Hepatocyte (in vitro differentiated cells): ENCODE measurements around the gene ZMIZ1. TPM values are rescaled to one million over a fixed set of nuclear protein-coding genes. Genes with fewer than 3 reads are reported as not detected.

Source experiments
- DNase-seq: peaks from one replicate; pipeline ENCODE4 v3.0.0-alpha.2; 2016; ENCODE audit warnings: low spot score
- H2AFZ ChIP-seq: fragments of 200-600 bp; sonication (generic); 2 replicates; pipeline ENCODE4 v1.6.0; 2016; ENCODE audit warnings: antibody characterized with exemption, mild to moderate bottlenecking
- H3K27ac ChIP-seq: fragments of 200-600 bp; sonication (generic); 2 replicates; pipeline ENCODE4 v1.5.1; 2016; ENCODE audit warnings: mild to moderate bottlenecking
- H3K27me3 ChIP-seq: fragments of 200-600 bp; sonication (generic); 2 replicates; pipeline ENCODE4 v1.6.1; 2016
- H3K36me3 ChIP-seq: fragments of 200-600 bp; sonication (generic); replicated peaks from 2 replicates; pipeline ENCODE4 v1.5.1; 2016; ENCODE audit warnings: low read depth; ENCODE audit not compliant: insufficient read depth
- H3K4me1 ChIP-seq: fragments of 200-600 bp; sonication (generic); 2 replicates; pipeline ENCODE4 v1.5.1; 2016; ENCODE audit warnings: mild to moderate bottlenecking, moderate library complexity; ENCODE audit not compliant: insufficient read depth
- H3K4me2 ChIP-seq: fragments of 200-600 bp; sonication (generic); 2 replicates; pipeline ENCODE4 v1.6.0; 2016
- H3K4me3 ChIP-seq: fragments of 200-600 bp; sonication (generic); 2 replicates; pipeline ENCODE4 v1.5.1; 2016; ENCODE audit warnings: mild to moderate bottlenecking
- H3K79me2 ChIP-seq: fragments of 200-600 bp; sonication (generic); 2 replicates; pipeline ENCODE4 v1.6.0; 2017; ENCODE audit warnings: mild to moderate bottlenecking
- H3K9me2 ChIP-seq: fragments of 200-600 bp; sonication (generic); replicated peaks from 2 replicates; pipeline ENCODE4 v1.6.0; 2017; ENCODE audit warnings: mild to moderate bottlenecking; ENCODE audit not compliant: insufficient read depth
- H3K9me3 ChIP-seq: fragments of 200-600 bp; sonication (generic); 2 replicates; pipeline ENCODE4 v1.5.1; 2016; ENCODE audit warnings: low read depth, mild to moderate bottlenecking
- H4K20me1 ChIP-seq: fragments of 200-600 bp; sonication (generic); 2 replicates; pipeline ENCODE4 v1.6.0; 2016; ENCODE audit warnings: mild to moderate bottlenecking; ENCODE audit not compliant: insufficient read depth, poor library complexity, severe bottlenecking
- CTCF ChIP-seq: fragments of 200-600 bp; sonication (generic); IDR thresholded peaks from 2 replicates; pipeline ENCODE4 v1.5.1; 2016; ENCODE audit warnings: antibody characterized with exemption, mild to moderate bottlenecking; ENCODE audit not compliant: poor library complexity
- EZH2 ChIP-seq: fragments of 200-600 bp; sonication (generic); IDR thresholded peaks from 2 replicates; pipeline ENCODE4 v1.6.1; 2016; ENCODE audit warnings: antibody characterized with exemption, mild to moderate bottlenecking, borderline replicate concordance
- EZH2phosphoT487 ChIP-seq: fragments of 200-600 bp; sonication (generic); IDR thresholded peaks from one replicate; pipeline ENCODE4 v1.6.1; 2018; ENCODE audit warnings: antibody characterized with exemption, mild to moderate bottlenecking, low read depth, moderate library complexity; ENCODE audit not compliant: unreplicated experiment, severe bottlenecking
- WGBS: methylation state at CpG from one replicate; pipeline ENCODE4 v1.1.6; 2016; ENCODE audit warnings: low lambda C conversion rate; ENCODE audit errors: missing lambda C conversion rate; 5-methylcytosine and 5-hydroxymethylcytosine counted together
- polyA plus RNA-seq: library from polyadenylated mRNA; unstranded; fragments of >200 nt; fragmentation: Nextera tagmentation; extraction: Ambion mirVana; gene quantifications from 2 replicates; pipeline ENCODE4 v1.2.1, GENCODE V29; 2016
- total RNA-seq: library from RNA; depleted of rRNA; stranded (reverse); fragments of >200 nt; gene quantifications from 2 replicates; pipeline ENCODE4 v1.2.3, GENCODE V29; 2014

ZMIZ1 gene
- total and polyA plus RNA-seq, 2 experiments from 2014 or later = 30.9 to 32.4 TPM

- no peak for TF ChIP-seq CTCF
- no peak for TF ChIP-seq EZH2
- no peak for TF ChIP-seq EZH2phosphoT487
- DNase-seq = no peak
- Histone ChIP-seq H4K20me1 (no peaks in the 10 kb centered on the region), H3K4me2 (no peak overlapping the region), H3K9me2 (no peaks in the 10 kb centered on the region), H2AFZ (no peak overlapping the region), H3K27me3 (no peaks in the 10 kb centered on the region), H3K79me2 (no peaks in the 10 kb centered on the region), H3K36me3 (no peaks in the 10 kb centered on the region), H3K4me1 (no peaks in the 10 kb centered on the region), H3K4me3 (no peak overlapping the region), H3K27ac (no peak overlapping the region), H3K9me3 (no peaks in the 10 kb centered on the region)
- WGBS = 96% methylated on average over 8 of the region's 8 CpGs
Observed at GRCh38 chr10:79327090-79327457, 258.3 kb downstream of the ZMIZ1 start.

- Histone ChIP-seq H3K4me3 (no peak overlapping the region), H3K9me2 (no peaks in the 10 kb centered on the region), H3K79me2 (no peaks in the 10 kb centered on the region), H3K4me2 (no peak overlapping the region), H3K36me3 (no peaks in the 10 kb centered on the region), H3K4me1 (no peaks in the 10 kb centered on the region), H2AFZ (no peak overlapping the region), H4K20me1 (no peaks in the 10 kb centered on the region), H3K27me3 (no peaks in the 10 kb centered on the region), H3K9me3 (no peaks in the 10 kb centered on the region), H3K27ac (peak overlapping the region; percentile 46)
- no peak for DNase-seq
- no peak for TF ChIP-seq CTCF
- no peak for TF ChIP-seq EZH2
- TF ChIP-seq EZH2phosphoT487 = no peak
- 91% methylated on average over 6 of the region's 6 CpGs for WGBS
Observed at GRCh38 chr10:79328147-79328701, 259.5 kb downstream of the ZMIZ1 start.

GRCh38 chr10:79328737-79329504, 260.2 kb downstream of the ZMIZ1 start:
- Histone ChIP-seq H3K79me2 (no peaks in the 10 kb centered on the region), H3K4me2 (no peak overlapping the region), H3K4me1 (no peaks in the 10 kb centered on the region), H3K36me3 (no peaks in the 10 kb centered on the region), H3K27me3 (no peaks in the 10 kb centered on the region), H3K9me3 (no peaks in the 10 kb centered on the region), H3K9me2 (no peaks in the 10 kb centered on the region), H3K4me3 (no peak overlapping the region), H2AFZ (no peak overlapping the region), H3K27ac (peak overlapping the region; percentile 61), H4K20me1 (no peaks in the 10 kb centered on the region)
- DNase-seq = peak; percentile 65
- 84% methylated on average over 14 of the region's 14 CpGs for WGBS
- no peak for TF ChIP-seq CTCF
- TF ChIP-seq EZH2phosphoT487 = no peak
- no peak for TF ChIP-seq EZH2
